GM21576 (cell line): ENCODE measurements around the gene CAMK2B.

Experiments used
- ATAC-seq: cut with Tn5 transposase; IDR thresholded peaks from one replicate; pipeline ENCODE4 v1.9.1; 2021; ENCODE audit warnings: mild to moderate bottlenecking, moderate library complexity; ENCODE audit not compliant: unreplicated experiment

Gene CAMK2B

GRCh38 chr7:44258423-44258760, 67.0 kb downstream of the CAMK2B start:
- no peak for ATAC-seq

DNA sequence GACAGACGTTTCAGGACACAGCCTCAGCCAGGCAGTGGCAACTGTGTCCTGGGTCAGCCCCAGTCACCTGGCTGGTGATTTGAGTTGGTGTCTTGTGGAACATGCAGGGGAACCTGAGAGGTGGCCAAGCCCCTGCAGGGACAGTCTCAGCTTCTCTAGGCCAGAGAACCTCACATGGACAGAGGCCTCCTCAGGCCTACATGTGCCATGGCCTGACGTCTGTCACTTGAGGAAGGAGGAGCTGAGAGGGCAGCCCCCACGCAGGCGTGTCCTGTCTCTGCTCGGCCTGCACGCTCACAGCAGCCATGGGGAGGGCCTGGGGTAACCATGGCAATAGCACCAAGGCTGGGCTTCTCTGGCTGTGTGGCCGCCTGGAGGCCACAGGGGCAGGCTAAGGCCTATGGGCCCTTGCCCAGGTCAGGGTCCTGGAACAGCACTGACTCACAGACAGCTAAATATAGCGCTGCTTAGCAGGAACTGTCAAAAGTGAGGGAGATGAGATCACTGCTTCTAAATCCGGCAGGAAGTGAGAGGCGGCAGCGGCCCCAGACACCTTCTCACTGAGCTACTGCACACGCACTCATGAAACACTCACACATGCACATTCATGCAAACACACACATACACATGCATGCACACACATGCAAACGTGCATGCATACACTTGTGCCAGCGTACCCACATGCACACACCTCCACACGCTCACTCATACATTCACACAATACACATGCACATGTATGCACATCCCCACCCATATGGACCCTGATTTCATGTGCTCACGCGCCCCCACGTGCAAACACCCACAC, 67.6 kb downstream of the CAMK2B start:
- ATAC-seq: peak; percentile 87

DNA sequence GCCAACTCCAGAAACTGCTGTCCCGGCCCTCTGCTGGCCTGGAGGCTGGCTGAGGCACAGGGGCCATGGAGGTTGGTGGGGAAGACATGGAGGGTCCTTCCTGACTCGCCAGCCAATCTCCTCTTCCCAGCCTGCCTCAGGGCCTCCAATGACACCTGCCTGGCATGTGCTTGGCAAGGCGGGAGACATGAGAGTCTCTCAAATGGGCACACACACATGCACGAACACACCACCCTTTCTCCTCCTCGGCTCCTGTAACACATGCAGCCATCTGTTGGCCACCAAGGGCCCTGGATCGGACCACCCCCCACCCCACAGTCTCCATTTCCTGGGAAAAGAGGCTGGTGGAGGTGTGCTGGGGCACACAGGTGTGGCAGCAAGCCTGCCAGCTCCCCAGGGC, 68.2 kb downstream of the CAMK2B start:
- ATAC-seq: no peak

- ATAC-seq: no peak
These were observed 68.9 kb downstream of the CAMK2B start for GRCh38 chr7:44256459-44256858.

- ATAC-seq: no peak
These were observed 73.5 kb downstream of the CAMK2B start for GRCh38 chr7:44251881-44252280.

- ATAC-seq: no peak
These were observed 74.1 kb downstream of the CAMK2B start for GRCh38 chr7:44251269-44251668.

DNA sequence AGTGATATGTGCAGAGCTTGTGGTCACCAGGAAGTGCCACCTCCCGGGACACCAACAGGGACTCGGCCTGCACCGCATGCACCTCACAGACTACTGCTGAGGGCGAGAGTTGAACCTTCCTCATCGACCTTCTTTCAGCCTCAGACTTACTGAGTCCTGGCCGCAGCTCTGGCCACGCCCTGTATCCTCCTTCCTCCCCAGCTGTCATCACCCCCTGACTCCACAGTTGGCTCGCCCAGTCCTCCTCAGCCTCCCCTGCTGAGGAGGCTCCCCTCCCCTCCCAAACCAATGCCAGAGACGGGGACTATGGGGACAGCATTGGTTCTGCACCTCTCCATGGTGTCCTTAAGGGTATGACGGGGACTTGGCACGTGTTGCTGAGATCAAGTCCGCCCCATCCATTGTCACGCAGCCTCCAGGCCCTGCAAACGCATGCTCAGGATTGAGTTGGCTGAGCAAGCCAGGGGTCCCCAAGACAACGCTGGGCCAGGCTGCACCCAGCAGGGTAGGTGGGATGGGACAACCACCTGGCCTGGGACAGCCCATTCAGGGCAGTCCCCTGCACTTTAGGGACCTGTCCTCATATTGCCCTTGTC, 75.7 kb downstream of the CAMK2B start:
- ATAC-seq: no peak

DNA sequence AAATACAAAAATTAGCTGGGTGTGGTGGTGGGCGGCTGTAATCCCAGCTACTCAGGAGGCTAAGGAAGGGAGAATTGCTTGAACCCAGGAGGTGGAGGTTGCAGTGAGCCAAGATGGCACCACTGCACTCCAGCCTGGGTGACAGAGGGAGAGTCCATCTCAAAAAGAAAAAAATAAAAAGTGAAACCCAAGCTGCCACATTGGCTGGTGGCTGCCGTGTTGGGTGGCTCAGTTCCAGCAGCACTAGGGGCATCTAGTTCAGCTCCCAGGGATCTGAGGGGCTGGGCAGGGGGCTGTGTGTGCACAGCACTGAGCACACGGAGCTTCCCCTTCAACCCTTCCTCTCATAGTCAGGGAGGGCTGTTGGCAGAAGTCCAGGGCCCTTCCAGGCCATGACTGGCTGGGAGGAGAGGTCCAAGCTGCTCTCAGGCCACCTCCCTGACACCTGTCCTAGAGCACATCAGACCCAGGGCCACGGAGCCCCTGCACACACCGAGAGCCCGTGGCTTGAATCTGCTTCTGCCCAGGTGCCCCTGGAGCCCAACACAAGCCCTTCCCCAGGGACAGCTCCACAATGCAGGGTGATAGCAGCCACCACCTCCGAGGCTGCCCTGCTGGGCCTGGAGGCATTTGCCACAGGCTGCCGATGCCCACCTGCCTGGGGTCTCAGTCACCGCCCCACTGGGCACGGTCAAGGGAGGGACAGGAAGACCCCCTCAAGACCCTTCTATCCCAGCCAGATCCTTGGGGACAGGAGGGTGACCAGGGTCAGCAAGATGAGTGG, 77.3 kb downstream of the CAMK2B start:
- no peak for ATAC-seq

GRCh38 chr7:44246396-44247113, 78.8 kb downstream of the CAMK2B start:
- no peak for ATAC-seq

DNA sequence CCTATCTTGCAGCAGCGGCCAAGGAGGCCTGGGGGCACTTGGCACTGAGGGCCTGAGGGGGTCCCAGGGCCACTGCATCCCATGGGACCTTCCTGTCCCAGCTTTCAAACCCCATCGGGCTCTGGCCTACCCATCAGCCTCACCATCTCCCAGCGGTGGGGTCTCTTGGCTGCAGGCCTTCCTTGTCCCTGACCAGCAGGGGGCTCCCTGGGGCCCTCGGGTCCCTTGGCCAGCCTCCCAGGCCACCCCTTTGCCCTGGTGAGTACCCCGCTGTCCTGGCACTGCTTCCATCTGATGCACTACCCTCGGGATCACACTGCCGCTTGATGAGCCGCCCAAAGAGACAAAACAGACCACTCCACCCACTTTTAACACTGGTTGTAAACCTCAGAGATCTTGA, 81.1 kb downstream of the CAMK2B start:
- no peak for ATAC-seq

DNA sequence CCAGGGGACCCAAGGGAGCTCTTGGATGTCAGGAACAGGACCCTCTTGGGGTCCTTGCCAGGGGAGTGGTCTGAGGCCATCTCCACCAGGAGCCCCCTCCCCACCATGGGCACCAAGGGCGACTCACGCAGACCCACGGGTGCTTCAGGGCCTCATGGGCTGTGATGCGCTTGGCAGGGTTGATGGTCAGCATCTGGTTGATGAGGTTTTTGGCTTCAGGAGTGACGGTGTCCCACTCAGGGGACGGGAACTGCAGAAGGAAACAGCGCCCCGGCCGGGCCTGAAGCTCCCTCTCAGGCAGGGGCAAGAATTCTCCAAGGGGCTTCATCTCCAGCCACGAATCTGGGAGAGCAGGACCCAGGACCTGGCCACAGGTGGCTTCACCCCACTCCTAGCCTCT, 83.3 kb downstream of the CAMK2B start:
- no peak for ATAC-seq

GRCh38 chr7:44240983-44241510, 84.3 kb downstream of the CAMK2B start:
- ATAC-seq: peak; percentile 67

DNA sequence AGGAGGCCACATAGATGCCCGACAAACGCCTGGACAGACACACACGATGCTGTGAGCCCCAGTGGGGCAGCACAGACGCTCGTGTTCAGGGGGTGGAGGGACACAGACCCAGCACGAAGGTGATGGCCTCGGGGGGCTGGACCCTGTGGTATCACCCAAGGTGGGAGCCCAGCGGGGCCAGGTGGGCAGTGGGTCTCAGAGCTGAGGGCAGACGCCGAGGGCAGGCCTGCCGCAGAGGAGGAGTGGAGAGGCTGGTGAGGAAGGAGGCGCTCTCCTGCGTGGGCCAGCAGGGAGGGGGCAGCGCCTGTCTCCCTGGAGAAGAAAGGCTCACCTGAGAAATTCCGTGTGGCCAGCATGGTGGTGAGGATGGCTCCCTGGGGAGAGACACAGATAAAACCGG, 85.0 kb downstream of the CAMK2B start:
- no peak for ATAC-seq

DNA sequence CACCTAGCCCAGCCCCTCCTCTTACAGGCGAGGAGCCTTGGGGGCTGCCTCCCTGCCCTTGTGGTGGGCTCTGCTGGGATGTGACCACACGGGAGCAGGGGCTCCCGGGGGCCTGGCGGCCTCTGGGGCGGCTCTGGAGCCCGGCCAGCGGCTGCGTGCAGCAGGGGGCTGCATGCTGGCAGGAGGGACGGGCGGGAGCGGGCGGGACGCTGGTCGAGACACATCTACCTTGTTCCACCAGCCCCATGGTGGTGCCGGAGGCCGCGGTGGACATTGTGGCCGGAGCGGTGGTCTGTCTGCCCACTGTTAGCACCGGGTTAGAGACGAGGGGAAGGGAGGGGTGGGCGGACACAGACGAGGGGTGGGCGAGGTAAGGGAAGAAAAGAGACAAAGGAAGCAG, 86.0 kb downstream of the CAMK2B start:
- no peak for ATAC-seq

- no peak for ATAC-seq
These were observed 87.2 kb downstream of the CAMK2B start for GRCh38 chr7:44238116-44238695.

GRCh38 chr7:44237696-44238095, 87.7 kb downstream of the CAMK2B start:
- ATAC-seq: no peak

GRCh38 chr7:44236333-44236728, 89.1 kb downstream of the CAMK2B start:
- ATAC-seq: no peak

DNA sequence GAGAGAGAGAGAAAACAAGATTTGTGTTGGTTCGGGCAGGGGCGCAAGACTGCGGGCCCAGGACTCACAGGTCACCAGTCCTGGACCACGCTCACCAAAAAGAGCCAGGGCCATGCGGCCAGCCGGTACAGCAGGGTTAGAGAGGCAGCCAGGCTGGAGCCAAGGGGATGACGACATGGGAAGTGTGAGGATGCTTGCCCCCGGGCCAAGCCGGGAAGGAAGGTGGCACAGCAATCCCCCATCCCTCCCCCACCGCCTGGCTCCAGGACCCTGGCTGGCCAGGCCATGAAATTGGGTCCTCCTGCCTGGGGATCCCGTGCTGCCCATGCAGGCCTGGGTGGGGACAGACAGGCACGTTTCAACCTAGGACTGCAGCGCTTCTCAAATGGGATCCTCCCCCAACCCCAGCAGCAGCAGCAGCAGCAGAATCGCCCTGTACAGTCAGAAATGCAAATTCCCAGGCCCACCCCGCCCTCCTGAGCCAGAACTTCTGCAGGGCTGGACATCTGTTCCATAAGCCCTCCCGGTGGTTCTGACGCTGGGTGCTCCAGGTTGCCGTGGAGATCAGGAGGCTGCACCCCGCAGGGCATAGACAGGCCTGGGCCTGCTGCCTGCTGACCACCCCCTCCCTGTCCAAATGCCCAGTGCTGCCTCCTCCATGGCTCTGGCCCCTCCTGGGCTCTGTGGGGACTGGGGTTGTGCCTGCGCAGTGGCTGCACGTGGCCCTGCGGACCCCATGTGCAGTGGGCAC, 89.6 kb downstream of the CAMK2B start:
- no peak for ATAC-seq

DNA sequence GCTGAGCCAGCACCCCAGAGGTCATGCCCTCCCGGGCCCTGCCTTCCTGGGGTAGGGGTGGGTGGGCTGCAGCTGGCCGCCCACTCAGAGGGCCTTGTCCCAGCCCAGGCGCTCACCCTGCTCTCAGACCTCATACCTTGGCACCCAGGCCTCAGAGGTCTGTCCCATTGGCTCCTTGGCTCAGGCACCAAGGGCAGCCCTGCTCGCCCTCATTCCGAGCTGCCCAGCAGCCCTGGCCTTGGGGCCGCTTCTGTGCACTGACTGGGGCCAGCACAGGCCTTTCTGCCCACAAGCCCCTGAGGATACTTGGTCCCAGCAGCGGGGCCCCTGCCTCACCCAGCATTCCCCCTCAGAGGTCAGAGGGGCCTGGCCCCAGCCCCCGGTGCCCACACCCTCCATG, 90.3 kb downstream of the CAMK2B start:
- no peak for ATAC-seq
